ENCODE measurements around the gene TMEM52B. TPM values are rescaled to one million over a fixed set of nuclear protein-coding genes. Genes with fewer than 3 reads are reported as not detected.

Gene TMEM52B
- total RNA-seq, 2 donors from 2014 or later = not detected

DNA sequence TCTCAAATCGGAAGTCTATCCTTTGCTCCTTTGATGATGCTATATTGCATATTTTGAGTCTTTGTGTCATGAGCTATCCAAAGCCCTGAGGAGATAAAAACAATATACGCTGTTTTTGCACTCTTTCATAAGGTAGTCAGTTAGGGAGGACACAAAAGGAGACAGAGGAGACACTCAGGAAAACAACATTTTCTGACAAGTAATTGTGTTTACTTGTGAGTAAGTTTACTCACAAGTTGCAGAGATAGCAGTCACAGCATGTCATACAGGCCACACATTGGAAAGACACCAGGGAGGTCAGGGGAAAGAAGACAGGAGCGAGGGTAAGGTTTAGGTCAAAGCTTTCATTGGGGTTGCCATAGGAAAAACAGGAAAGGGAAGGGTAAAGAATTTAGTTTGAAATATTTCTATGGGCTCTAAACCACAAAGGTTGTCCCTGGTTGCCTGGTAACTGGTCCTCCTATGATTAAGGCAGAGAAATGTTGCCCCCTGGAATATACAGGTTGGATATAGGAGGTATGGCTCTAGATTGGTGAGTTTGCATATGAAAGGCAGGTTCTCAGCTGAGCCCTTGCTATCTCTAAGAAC lies 26.5 kb downstream of the TMEM52B start:
- Histone ChIP-seq H3K9ac (ENCODE audit: low read depth in 2 of 2, low read length in 2 of 2) (no peak overlapping the region), H3K27ac (no peak overlapping the region), H3K4me3 (no peak overlapping the region), H3K4me1 (no peaks in the 10 kb centered on the region), H3K36me3 (no peaks in the 10 kb centered on the region), H3K9me3 (no peaks in the 10 kb centered on the region), H3K27me3 (no peaks in the 10 kb centered on the region)
- DNase-seq = no peak
- TF ChIP-seq, protein P1, sequence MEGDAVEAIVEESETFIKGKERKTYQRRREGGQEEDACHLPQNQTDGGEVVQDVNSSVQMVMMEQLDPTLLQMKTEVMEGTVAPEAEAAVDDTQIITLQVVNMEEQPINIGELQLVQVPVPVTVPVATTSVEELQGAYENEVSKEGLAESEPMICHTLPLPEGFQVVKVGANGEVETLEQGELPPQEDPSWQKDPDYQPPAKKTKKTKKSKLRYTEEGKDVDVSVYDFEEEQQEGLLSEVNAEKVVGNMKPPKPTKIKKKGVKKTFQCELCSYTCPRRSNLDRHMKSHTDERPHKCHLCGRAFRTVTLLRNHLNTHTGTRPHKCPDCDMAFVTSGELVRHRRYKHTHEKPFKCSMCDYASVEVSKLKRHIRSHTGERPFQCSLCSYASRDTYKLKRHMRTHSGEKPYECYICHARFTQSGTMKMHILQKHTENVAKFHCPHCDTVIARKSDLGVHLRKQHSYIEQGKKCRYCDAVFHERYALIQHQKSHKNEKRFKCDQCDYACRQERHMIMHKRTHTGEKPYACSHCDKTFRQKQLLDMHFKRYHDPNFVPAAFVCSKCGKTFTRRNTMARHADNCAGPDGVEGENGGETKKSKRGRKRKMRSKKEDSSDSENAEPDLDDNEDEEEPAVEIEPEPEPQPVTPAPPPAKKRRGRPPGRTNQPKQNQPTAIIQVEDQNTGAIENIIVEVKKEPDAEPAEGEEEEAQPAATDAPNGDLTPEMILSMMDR (IDR thresholded peaks at IDR 0.05) = no peak
- intact Hi-C loops (cut with DNase I) = no loop called here

DNA sequence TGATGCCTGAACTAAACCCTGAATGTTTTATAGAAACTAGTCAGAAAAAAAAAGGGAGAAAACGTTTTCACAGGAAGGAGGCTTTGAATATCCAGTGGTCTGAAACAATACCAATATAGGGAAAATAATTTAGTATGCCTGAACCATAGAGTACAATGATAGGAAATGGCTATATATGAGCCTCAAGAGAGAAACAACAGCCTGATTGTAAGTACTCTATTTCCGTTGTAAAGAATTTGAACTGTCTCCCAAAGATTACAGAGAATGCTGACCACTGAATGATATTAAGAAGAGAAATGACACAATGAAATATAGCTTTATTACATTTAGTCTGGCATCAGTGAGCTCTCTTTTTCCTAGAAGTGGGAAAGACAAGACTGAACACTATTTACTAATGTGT lies 28.3 kb downstream of the TMEM52B start:
- Histone ChIP-seq H3K4me1 (no peaks in the 10 kb centered on the region), H3K9me3 (no peaks in the 10 kb centered on the region), H3K9ac (ENCODE audit: low read depth in 2 of 2, low read length in 2 of 2) (no peak overlapping the region), H3K4me3 (no peak overlapping the region), H3K36me3 (no peaks in the 10 kb centered on the region), H3K27me3 (no peaks in the 10 kb centered on the region), H3K27ac (no peak overlapping the region)
- DNase-seq = no peak
- TF ChIP-seq, protein P1 (IDR thresholded peaks at IDR 0.05) = no peak
- intact Hi-C loops (cut with DNase I) = no loop called here

DNA sequence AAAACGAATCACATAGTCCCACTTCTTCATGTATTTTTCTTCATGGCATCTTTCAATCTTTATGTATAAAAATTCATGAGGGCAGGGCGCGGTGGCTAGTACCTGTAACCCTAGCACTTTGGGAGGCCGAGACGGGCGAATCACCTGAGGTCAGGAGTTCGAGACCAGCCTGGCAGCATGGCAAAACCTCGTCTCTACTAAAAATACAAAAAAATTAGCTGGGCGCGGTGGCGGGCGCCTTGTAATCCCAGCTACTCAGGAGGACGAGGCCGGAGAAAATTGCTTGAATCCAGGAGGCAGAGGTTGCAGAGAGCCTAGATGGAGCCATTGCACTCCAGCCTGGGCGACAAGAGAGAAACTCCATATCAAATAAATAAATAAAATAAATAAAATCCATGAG lies 31.4 kb downstream of the TMEM52B start:
- no peaks in the 10 kb centered on the region for H3K27me3 ChIP-seq
- intact Hi-C loops (cut with DNase I) = no loop called here
- no peak overlapping the region for H3K27ac ChIP-seq
- no peak for DNase-seq
- no peak overlapping the region for H3K4me3 ChIP-seq
- H3K9me3 ChIP-seq = no peaks in the 10 kb centered on the region
- no peaks in the 10 kb centered on the region for H3K36me3 ChIP-seq
- H3K9ac ChIP-seq (ENCODE audit: low read depth in 2 of 2, low read length in 2 of 2) = no peak overlapping the region
- peaks cover 8% of the 10 kb centered on the region for H3K4me1 ChIP-seq
- TF ChIP-seq, protein P1 (IDR thresholded peaks at IDR 0.05) = no peak

DNA sequence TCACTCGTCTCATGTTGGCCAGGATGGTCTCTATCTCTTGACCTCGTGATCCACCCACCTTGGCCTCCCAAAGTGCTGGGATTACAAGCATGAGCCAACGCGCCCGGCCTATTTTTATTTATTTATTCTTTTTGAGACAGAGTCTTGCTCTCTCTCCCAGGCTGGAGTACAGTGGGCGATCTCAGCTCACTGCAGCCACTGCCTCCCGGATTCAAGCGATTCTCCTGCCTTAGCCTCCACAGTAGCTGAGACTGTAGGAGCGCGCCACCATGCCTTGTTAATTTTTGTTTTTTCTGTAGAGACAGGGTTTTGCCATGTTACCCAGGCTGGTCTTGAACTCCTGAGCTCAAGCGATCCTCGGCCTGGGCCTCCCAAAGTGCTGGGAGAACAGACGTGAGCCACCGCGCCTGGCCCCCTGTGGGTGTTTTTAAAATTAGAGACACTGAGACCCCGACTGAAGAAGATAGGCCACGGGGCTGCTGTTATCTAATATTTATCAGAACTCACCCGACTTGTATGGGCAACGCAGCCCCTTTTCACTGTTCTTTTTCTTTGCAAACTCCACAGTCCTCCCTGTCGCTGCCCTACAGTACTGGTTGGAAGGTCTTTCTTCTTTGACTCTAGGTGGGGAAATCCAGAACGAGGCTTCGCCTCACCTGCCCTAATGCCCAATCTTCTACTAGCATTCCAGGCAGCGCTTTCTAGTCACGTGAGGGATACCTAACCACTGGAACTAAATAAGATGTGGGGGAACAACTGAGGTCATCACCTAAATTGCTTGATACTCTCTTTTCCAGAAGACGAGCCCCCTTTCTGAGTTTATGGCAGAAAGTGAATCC lies 32.5 kb downstream of the TMEM52B start:
- Histone ChIP-seq H3K4me3 (peak overlapping the region; percentile 64), H3K9me3 (no peaks in the 10 kb centered on the region), H3K27ac (no peak overlapping the region), H3K4me1 (peaks cover 8% of the 10 kb centered on the region), H3K27me3 (no peaks in the 10 kb centered on the region), H3K9ac (ENCODE audit: low read depth in 2 of 2, low read length in 2 of 2) (no peak overlapping the region), H3K36me3 (no peaks in the 10 kb centered on the region)
- intact Hi-C loops (cut with DNase I) = no loop called here
- TF ChIP-seq, protein P1 (IDR thresholded peaks at IDR 0.05) = no peak
- DNase-seq = no peak

DNA sequence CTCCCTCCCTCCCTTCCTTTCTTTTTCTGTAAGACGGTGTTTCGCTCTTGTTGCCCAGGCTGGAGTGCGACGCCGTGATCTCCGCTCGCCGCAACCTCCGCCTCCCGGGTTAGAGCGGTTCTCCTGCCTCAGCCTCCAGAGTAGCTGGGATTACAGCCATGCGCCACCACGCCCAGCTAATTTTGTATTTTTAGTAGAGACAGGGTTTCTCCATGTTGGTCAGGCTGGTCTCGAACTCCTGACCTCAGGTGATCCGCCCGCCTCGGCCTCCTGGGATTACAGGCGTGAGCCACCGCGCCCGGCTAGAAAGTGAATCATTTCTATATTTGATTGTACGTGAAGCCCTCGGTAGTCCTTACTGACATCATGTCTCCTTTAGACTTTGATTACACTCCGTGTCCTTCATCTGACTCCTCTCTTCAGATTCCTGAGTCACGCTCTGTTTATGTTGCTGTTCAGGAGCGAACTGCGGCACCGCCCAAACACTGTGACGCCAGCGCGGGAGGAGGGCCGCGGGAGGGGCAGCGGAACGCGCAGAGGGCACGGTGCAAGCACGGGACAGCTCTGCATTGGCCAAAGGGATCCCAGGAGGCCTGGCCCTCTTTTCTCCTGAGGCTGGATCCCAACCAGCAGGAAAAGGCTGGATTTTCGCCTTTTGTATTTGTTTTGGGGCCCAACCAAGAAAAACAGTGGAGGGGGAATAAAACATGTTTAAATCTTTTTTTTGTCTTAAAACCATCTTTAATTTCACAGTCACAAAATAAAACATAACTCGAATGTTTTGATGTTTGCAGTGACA lies 33.3 kb downstream of the TMEM52B start:
- H3K4me3 ChIP-seq = peak overlapping the region; percentile 64
- intact Hi-C loops (cut with DNase I) = no loop called here
- H3K9me3 ChIP-seq = no peaks in the 10 kb centered on the region
- peak overlapping the region; percentile 93 for H3K27ac ChIP-seq
- H3K36me3 ChIP-seq = no peaks in the 10 kb centered on the region
- peak overlapping the region in 1 of 2 donors; percentile 94 for H3K9ac ChIP-seq (ENCODE audit: low read depth in 2 of 2, low read length in 2 of 2)
- DNase-seq = peak; percentile 97
- peaks cover 8% of the 10 kb centered on the region for H3K4me1 ChIP-seq
- H3K27me3 ChIP-seq = no peaks in the 10 kb centered on the region
- TF ChIP-seq, protein P1 (IDR thresholded peaks at IDR 0.05) = no peak
